ENCODE data around the gene CDH26.

DNA sequence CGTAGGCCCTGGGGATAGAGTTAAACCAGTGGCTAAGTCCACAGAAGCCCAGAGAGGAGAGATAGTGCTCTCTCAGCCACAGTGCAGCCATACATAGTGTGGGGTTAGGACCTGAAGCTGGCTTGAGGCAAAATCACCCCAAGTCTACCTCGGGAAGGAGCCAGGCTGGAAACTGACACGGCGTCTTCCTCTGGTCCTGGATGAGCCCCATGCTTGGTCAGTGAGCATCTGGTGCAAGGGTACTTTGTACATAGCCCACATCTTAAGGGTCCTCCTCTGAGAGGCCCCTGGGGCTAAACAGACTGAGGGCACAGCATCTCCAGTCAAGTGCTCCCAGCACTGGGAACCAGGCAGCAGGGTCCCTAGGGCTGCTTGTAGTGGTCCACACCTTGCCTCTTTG is 45.6 kb downstream of the CDH26 start:
- TF ChIP-seq POLR2A (IDR thresholded peaks at IDR 0.05; ENCODE audit: low read length) (no peak), GATA1 (IDR thresholded peaks at IDR 0.05; ENCODE audit: low read depth, low read length) (no peak)

All from erythroblast (primary cell).